Upper lobe of right lung (tissue), 1 donor: ENCODE measurements around the gene MRPL10. TPM values are rescaled to one million over a fixed set of nuclear protein-coding genes. Genes with fewer than 3 reads are reported as not detected.

ENCODE experiments used
- ATAC-seq: fragments of 200-7000 bp; cut with Tn5 transposase; one replicate; pipeline ENCODE4 v1.9.1; 2020; ENCODE audit warnings: mild to moderate bottlenecking, moderate library complexity
- DNase-seq: peaks from one replicate; pipeline ENCODE4 v3.0.0-alpha.2; 2020
- H3K27ac ChIP-seq: fragments of 200-600 bp; one replicate; pipeline ENCODE4 v1.8.0; 2022
- H3K27me3 ChIP-seq: fragments of 200-600 bp; one replicate; pipeline ENCODE4 v1.8.0; 2022; ENCODE audit warnings: mild to moderate bottlenecking
- H3K36me3 ChIP-seq: fragments of 200-600 bp; one replicate; pipeline ENCODE4 v1.8.0; 2022
- H3K4me1 ChIP-seq: fragments of 200-600 bp; one replicate; pipeline ENCODE4 v1.8.0; 2022
- H3K4me3 ChIP-seq: fragments of 200-600 bp; one replicate; pipeline ENCODE4 v1.8.0; 2022; ENCODE audit warnings: mild to moderate bottlenecking
- H3K9me3 ChIP-seq: fragments of 200-600 bp; one replicate; pipeline ENCODE4 v1.8.0; 2022
- CTCF ChIP-seq: fragments of 200-600 bp; IDR thresholded peaks from one replicate; pipeline ENCODE4 v1.8.0; 2022; ENCODE audit warnings: antibody characterized with exemption
- intact Hi-C: fragments of 100-400 bp; cut with DNase I; formaldehyde crosslinking; loops from one replicate; pipeline ENCODE4 v1.11.0; 2022
- total RNA-seq: library from RNA; stranded (reverse); fragmentation: NEBNext Ultra II Directional; extraction: Animal tissue kit (Norgen Biotek cat#: 25700); gene quantifications from one replicate; pipeline ENCODE4 v1.2.1, GENCODE V29; 2021
- donor health status: DM: no; HTN: yes; CAD: no; lungs with severe emphysema.

MRPL10 gene
- total RNA-seq, 1 donor from 2014 or later: 29.2 TPM

GRCh38 chr17:47785538-47786123, 45.7 kb downstream of the MRPL10 start:
- ATAC-seq (no peak), DNase-seq (no peak)
- no peaks in the 10 kb centered on the region for H3K36me3 ChIP-seq
- H3K27ac ChIP-seq: no peak overlapping the region
- no peak overlapping the region for H3K4me3 ChIP-seq
- peaks cover 38% of the 10 kb centered on the region for H3K27me3 ChIP-seq
- no peak for TF ChIP-seq CTCF
- no peaks in the 10 kb centered on the region for H3K9me3 ChIP-seq
- intact Hi-C loops: no loop called here
- peaks cover 10% of the 10 kb centered on the region for H3K4me1 ChIP-seq

- Histone ChIP-seq H3K36me3 (no peaks in the 10 kb centered on the region), H3K4me1 (no peaks in the 10 kb centered on the region), H3K9me3 (no peaks in the 10 kb centered on the region), H3K27me3 (peaks cover 43% of the 10 kb centered on the region), H3K27ac (no peak overlapping the region), H3K4me3 (no peak overlapping the region)
- ATAC-seq: no peak
- TF ChIP-seq CTCF: no peak
- DNase-seq: no peak
- intact Hi-C loops: no loop called here
Observed at GRCh38 chr17:47781397-47781796, 49.9 kb downstream of the MRPL10 start.

GRCh38 chr17:47778184-47778635, 53.1 kb downstream of the MRPL10 start:
- no peak for TF ChIP-seq CTCF
- DNase-seq: no peak
- Histone ChIP-seq H3K36me3 (no peaks in the 10 kb centered on the region), H3K27me3 (peaks cover 60% of the 10 kb centered on the region), H3K4me1 (no peaks in the 10 kb centered on the region), H3K9me3 (no peaks in the 10 kb centered on the region), H3K27ac (no peak overlapping the region), H3K4me3 (no peak overlapping the region)
- intact Hi-C loops: no loop called here
- no peak for ATAC-seq

- H3K4me3 ChIP-seq: no peak overlapping the region
- no peaks in the 10 kb centered on the region for H3K9me3 ChIP-seq
- DNase-seq (no peak), ATAC-seq (peak; percentile 82)
- no peaks in the 10 kb centered on the region for H3K36me3 ChIP-seq
- H3K27me3 ChIP-seq: peaks cover 60% of the 10 kb centered on the region
- H3K4me1 ChIP-seq: no peaks in the 10 kb centered on the region
- no peak overlapping the region for H3K27ac ChIP-seq
- TF ChIP-seq CTCF: peak; percentile 76
- intact Hi-C loops: no loop called here
Observed at GRCh38 chr17:47776330-47777197, 54.8 kb downstream of the MRPL10 start.

- H3K27me3 ChIP-seq: peaks cover 50% of the 10 kb centered on the region
- no peak for ATAC-seq
Observed at GRCh38 chr17:47774987-47775580, 56.3 kb downstream of the MRPL10 start.

More at GRCh38 chr17:47774987-47775580, 56.3 kb downstream of the MRPL10 start:
- DNase-seq: no peak
- no peak overlapping the region for H3K27ac ChIP-seq
- H3K4me3 ChIP-seq: no peak overlapping the region
- intact Hi-C loops: no loop called here
- H3K36me3 ChIP-seq: no peaks in the 10 kb centered on the region
- H3K9me3 ChIP-seq: no peaks in the 10 kb centered on the region
- no peak for TF ChIP-seq CTCF
- H3K4me1 ChIP-seq: no peaks in the 10 kb centered on the region
